ENCODE measurements around the gene SH3PXD2B.
"Not testable (repeated sequence)": the region's sequence is repeated elsewhere in the genome, so short reads cannot be mapped to it uniquely, and the experiment has no call there.

SH3PXD2B gene

GRCh38 chr5:172407241-172407691 is 47.1 kb downstream of the SH3PXD2B start:
- DNase-seq (ENCODE audit: extremely low spot score, insufficient read length, low read depth) (no peak), FAIRE-seq (no peak)

- no peak for DNase-seq (ENCODE audit: extremely low spot score, insufficient read length, low read depth)
- no peak for FAIRE-seq
Measured at GRCh38 chr5:172405226-172406107, 48.9 kb downstream of the SH3PXD2B start.

DNA sequence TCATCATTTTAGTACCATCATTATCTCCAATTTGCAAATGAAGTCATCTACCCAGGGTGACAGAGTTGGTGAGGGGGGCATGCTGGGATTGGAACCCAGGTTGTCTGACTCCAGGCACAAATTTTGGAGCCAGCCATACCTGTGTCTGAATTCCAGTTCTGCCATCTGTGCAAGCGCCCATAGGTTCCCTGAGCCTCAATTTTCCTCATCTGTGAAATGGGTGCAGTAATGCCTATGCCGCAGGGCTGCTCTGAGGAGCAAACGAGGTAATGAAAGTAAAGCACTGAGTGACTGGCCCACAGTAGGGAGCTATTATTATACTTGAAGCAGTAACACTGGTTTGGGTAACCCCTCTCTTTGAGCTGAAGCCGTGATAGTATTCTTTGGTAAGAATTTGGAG is 49.6 kb downstream of the SH3PXD2B start:
- DNase-seq (ENCODE audit: extremely low spot score, insufficient read length, low read depth) = no peak
- no peak for FAIRE-seq

GRCh38 chr5:172403817-172404216 is 50.5 kb downstream of the SH3PXD2B start:
- FAIRE-seq (no peak), DNase-seq (ENCODE audit: extremely low spot score, insufficient read length, low read depth) (no peak)

- FAIRE-seq (no peak), DNase-seq (ENCODE audit: extremely low spot score, insufficient read length, low read depth) (no peak)
Measured at GRCh38 chr5:172403189-172403796, 51.0 kb downstream of the SH3PXD2B start.

GRCh38 chr5:172402531-172403188 is 51.7 kb downstream of the SH3PXD2B start:
- DNase-seq (ENCODE audit: extremely low spot score, insufficient read length, low read depth) (no peak), FAIRE-seq (no peak)

DNA sequence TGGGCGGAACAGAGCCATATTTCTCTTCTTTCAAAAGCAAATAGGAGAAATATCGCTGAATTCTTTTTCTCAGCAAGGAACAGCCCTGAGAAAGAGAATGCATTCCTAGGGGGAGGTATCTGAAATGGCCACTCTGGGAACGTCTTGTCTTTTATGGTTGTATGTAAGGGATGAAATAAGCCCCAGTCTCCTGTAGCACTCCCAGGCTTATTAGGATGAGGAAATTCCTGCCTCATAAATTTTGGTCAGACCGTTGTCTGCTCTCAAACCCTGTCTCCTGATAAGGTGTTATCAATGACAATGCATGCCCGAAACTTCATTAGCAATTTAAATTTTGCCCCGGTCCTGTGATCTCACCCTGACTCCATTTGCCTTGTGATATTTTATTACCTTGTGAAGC is 52.3 kb downstream of the SH3PXD2B start:
- FAIRE-seq = not testable (repeated sequence)

DNA sequence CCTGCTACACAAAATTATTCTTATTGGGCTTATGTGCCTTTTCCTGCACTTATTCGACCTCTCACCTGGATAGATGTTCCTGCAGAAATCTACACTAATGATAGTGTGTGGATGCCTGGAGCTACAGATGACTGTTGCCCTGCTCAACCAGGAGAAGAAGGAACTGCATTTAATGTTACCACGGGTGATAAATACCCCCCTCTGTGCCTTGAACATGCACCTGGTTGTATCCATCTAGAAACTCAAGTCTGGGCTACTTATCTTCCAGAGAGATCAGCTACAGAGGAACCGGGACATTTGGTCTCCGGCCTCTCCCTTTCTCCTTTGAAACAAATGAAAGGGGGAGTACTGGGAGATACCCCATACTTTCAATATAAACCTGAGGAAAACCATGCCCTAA is 54.5 kb downstream of the SH3PXD2B start:
- FAIRE-seq (no peak), DNase-seq (ENCODE audit: extremely low spot score, insufficient read length, low read depth) (no peak)

More for the DNA sequence above, 52.3 kb downstream of the SH3PXD2B start:
- DNase-seq (ENCODE audit: extremely low spot score, insufficient read length, low read depth) = not testable (repeated sequence)

DNA sequence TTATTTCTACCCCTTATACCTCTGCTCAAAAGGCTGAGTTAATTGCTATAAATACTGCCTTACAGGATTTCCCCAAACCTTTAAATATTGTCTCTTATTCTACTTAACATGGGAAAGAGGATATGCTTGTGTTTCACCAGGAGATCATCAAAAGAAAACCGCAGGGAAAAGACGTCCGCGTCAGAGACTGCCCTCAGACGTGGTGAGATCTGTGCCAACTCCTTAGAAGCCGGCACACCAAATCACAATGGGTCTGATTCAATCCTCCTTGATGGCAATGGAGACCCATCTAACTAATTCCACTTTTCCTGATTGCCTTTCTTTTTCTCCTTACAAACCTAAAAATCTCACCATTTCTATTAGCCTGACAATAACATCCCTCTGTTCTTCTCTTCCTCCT is 55.0 kb downstream of the SH3PXD2B start:
- DNase-seq (ENCODE audit: extremely low spot score, insufficient read length, low read depth) (no peak), FAIRE-seq (no peak)

DNA sequence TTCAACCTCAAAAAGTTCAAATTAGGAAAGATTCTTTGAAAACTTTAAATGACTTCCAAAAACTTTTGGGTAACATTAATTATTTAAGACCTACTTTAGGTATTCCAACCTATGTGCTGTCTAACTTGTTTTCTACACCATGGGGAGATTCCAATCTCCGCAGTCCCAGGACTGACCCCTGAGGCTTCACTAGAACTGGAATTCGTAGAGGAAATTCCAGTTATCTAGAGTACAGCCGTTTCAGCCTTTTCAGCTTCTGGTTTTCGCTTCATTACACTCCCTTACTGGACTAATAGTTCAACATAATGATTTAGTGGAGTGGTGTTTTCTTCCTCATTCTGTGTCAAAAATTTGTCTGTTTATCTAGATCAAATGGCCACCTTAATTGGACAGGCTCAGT is 55.7 kb downstream of the SH3PXD2B start:
- FAIRE-seq; DNase-seq (ENCODE audit: extremely low spot score, insufficient read length, low read depth): not testable (repeated sequence)

GRCh38 chr5:172396994-172397393 is 57.3 kb downstream of the SH3PXD2B start:
- not testable (repeated sequence) for FAIRE-seq; DNase-seq (ENCODE audit: extremely low spot score, insufficient read length, low read depth)

DNA sequence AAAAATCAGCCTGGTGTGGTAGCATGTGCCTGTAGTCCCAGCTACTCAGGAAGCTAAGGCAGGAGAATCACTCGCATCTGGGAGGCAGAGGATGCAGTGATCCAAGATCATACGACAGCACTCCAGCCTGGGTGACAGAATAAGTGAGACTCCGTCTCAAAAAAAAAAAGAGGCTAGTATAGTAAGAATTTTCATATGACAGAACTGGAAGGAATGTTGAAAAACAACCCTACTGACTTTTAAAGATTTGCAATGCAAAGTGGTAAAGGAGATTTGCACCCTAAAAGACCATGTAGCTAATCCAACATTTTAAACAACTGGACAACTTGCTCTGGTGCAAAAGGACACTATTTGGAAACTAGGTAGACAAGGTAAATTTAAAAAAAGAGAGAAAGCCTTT is 58.1 kb downstream of the SH3PXD2B start:
- DNase-seq (ENCODE audit: extremely low spot score, insufficient read length, low read depth) (no peak), FAIRE-seq (no peak)

GRCh38 chr5:172395483-172395882 is 58.8 kb downstream of the SH3PXD2B start:
- DNase-seq (ENCODE audit: extremely low spot score, insufficient read length, low read depth) (no peak), FAIRE-seq (no peak)

DNA sequence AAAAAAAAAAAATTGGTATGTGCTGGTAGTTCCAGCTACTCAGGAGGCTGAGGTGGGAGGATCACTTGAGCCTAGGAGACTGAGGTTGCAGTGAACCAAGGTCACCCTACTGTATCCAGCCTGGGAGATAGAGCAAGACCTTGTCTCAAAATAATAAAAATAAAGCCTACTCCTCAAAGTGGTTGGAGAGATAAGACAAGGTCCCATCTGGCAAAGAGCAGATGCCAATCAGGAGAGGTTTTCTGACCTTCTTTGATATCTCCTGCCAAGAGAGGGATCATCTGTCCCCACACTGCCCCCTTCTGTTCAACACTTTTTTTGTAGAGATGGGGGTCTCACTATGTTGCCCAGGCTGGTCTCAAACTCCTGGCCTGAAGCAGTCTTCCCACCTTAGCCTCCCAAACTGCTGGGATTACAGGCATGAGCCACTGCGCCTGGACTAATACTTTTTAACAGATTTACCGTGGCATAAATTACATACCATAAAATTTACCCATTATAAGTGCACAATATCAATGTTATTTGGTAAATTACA is 64.7 kb downstream of the SH3PXD2B start:
- FAIRE-seq (no peak), DNase-seq (ENCODE audit: extremely low spot score, insufficient read length, low read depth) (no peak)

DNA sequence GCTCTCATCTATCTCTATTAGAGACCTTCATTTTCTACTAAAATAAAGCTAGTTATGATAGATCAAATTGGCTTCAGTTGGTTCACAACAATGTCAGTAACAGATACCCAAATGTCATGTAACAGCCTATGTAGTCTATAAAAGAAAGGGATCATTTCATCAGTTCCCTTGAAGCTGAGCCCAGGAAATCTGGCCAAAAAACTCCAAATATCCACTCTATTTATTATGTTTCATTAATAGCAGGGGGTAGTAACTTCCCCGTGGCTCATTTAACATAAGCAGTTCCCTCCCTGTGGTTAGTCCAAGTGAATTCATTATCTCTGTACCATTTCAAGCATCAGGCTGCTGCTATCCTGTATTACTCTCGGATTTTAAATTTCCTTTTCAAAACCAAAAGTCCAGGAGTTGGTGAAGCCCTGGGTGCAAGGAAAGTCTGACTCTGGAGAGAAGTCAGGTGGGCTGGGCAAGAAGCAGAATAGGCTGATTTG is 66.0 kb downstream of the SH3PXD2B start:
- no peak for DNase-seq (ENCODE audit: extremely low spot score, insufficient read length, low read depth)
- FAIRE-seq = no peak

DNA sequence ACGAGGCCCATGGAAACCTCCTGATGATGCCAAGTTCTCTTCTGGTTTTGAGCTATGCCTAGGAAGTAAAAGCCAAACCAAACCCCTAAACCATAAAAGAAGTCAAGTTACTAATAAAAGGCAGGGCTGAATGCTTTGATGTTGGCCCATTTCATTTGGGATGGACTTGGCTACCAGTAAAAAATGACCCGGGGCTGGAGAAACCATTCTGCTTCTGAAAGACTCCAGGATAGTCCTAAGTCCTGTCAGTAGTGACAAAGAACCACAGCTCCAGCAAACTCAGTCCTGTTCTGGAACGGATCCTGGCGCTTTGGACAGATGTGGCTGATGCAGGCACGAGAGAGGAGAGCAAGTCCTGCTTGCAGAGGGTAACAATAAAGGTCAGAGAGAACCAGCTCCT is 68.6 kb downstream of the SH3PXD2B start:
- FAIRE-seq (no peak), DNase-seq (ENCODE audit: extremely low spot score, insufficient read length, low read depth) (no peak)

DNA sequence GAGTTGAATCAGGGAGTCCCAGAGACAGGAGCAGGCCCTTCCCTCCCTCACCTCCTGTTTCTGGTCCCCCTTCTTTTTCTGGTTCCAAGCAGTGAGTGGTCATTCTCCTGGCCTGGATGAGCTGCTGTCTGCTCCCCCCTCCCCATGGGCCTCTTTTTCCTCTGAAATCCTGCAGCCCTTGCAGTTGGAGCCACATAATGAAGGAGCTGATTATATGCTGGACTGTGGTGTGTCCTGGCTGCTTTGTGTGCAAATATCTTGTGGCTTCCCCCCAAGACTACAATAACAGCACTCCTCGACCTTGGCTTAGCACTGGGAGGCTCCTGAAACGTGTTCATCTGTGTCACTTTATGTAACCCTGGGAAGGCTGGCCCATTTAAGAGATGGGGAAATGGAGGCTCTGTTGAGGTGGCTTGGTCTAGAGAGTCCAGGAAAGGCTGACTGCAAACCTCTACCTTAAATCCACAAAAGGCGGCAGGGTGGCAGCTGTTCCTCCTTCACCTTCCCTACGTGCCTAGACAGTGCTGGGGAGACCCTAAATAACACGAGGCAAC is 69.2 kb downstream of the SH3PXD2B start:
- no peak for DNase-seq (ENCODE audit: extremely low spot score, insufficient read length, low read depth)
- no peak for FAIRE-seq

DNA sequence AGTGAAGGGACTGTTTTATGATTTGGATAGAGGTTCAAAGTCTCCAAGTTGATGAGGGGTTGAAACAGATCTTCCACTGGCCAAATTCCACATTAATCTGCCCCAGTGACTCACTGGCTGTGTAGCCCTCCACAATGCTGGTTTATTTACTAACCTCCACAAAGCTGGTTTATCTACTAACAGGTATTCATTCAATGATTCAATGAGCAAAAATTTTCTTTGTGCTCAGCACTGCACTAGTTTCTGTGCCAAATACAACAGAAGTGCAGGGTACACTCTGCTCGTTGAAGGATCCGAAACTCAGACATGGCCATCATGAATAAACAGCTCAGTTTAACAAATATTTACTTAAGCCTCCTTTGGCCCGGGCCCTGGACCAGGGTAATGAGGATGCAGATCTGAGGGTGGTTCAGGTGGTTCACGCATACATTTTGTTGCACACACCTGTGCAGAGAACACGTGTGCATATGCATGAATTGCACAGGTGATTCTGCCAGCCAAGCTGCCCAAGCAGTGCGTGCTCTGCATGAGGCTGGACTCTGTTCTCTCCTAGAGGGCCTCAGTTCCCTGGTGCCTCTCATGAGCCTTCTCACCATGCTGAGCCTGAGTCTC is 71.0 kb downstream of the SH3PXD2B start:
- no peak for FAIRE-seq
- DNase-seq (ENCODE audit: extremely low spot score, insufficient read length, low read depth) = no peak

DNA sequence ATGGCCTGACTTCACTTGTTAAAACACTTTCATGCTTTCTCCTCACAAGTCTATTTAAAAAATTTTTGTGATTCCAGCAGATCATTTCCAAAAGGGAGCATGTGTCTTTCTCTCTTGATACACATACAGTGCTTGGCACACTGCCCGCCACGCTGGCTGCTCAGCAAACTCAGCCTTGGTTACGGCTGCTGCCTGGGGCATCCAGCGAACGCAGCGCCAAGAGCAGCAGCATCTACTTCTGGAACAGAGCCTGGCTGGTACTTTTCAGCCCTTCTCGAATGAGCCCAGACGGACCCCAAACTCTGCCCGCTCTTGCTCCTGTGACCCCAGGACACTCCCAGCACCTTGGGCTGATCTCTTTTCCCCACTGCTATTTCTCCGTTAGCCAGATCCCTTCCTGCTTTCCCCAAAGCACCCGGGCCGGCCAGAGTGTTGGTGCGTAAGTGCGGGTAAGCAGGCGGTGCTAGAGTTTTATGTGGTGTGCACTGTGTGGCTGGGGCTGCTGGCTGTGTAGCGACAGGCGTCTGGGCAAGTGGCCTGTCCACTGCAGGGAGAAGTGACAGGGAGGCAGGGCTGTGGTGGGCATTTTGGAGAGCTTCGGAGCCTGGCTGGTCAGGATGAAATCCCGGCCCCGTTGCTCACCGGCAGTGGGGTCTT is 73.2 kb downstream of the SH3PXD2B start:
- no peak for FAIRE-seq
- DNase-seq (ENCODE audit: extremely low spot score, insufficient read length, low read depth) = no peak

Data from GM18507 (cell line).